CD4-positive, alpha-beta T cell (primary cell): ENCODE results near the gene CNTN4. TPM values are rescaled to one million over a fixed set of nuclear protein-coding genes. Genes with fewer than 3 reads are reported as not detected.

Experiments used
- ATAC-seq: fragments of 200-7000 bp; cut with Tn5 transposase; one replicate; pipeline ENCODE4 v1.10.0; 2022; ENCODE audit warnings: mild to moderate bottlenecking; ENCODE audit not compliant: poor library complexity
- CTCF ChIA-PET: fragments of 350-600 bp; sonication (Branson Sonifier 250); formaldehyde crosslinking; loops from one replicate; lab custom pipeline; 2021; ENCODE audit warnings: antibody characterized with exemption, inconsistent platforms; lab: Charles Lee
- POLR2A ChIA-PET: fragments of 350-600 bp; sonication (Branson Sonifier 250); formaldehyde crosslinking; loops from one replicate; lab custom pipeline; 2021; ENCODE audit warnings: antibody characterized with exemption, inconsistent platforms; lab: Charles Lee
- DNase-seq, 14 experiments: peaks; one replicate each; pipeline ENCODE4 v3.0.0-alpha.2; 2013 to 2020; ENCODE audit warnings: mixed read lengths in 2 of 14
- H3K27ac ChIP-seq, 2 donors: one replicate each; pipeline versions ENCODE4 v1.5.1 to v1.7.0; 2013; ENCODE audit warnings: low read length in 2 of 2, low read depth in 1 of 2, mild to moderate bottlenecking in 1 of 2
- H3K27me3 ChIP-seq, 2 experiments: 1 replicate in 1 of 2; 2 replicates in 1 of 2; pipeline versions ENCODE4 v1.6.1 to v1.7.0; 2013; ENCODE audit warnings: low read length in 2 of 2, control low read depth in 1 of 2, mild to moderate bottlenecking in 1 of 2, moderate library complexity in 1 of 2; ENCODE audit not compliant: insufficient read depth in 2 of 2, control insufficient read depth in 1 of 2
- H3K36me3 ChIP-seq: one replicate; pipeline ENCODE4 v1.6.1; 2013; ENCODE audit warnings: low read length, control low read depth; ENCODE audit not compliant: insufficient read depth
- H3K4me1 ChIP-seq: one replicate; pipeline ENCODE4 v1.6.1; 2013; ENCODE audit warnings: low read length, control low read depth; ENCODE audit not compliant: insufficient read depth
- H3K4me3 ChIP-seq: one replicate; pipeline ENCODE4 v1.5.1; 2013; ENCODE audit warnings: mild to moderate bottlenecking, low read length, moderate library complexity
- H3K9me3 ChIP-seq, 2 experiments: 1 replicate in 1 of 2; 2 replicates in 1 of 2; pipeline versions ENCODE4 v1.6.1 to v1.7.0; 2013; ENCODE audit warnings: low read length in 2 of 2, mild to moderate bottlenecking in 2 of 2, control low read depth in 1 of 2, moderate library complexity in 1 of 2; ENCODE audit not compliant: control insufficient read depth in 1 of 2, insufficient read depth in 1 of 2
- H3K27ac Mint-ChIP-seq: one replicate; pipeline ENCODE4 v1.8.0; 2020; ENCODE audit warnings: mixed read lengths
- H3K27me3 Mint-ChIP-seq: one replicate; pipeline ENCODE4 v1.8.0; 2021; ENCODE audit warnings: mixed read lengths
- H3K36me3 Mint-ChIP-seq: one replicate; pipeline ENCODE4 v1.8.0; 2021; ENCODE audit warnings: low read depth, mixed read lengths
- H3K4me1 Mint-ChIP-seq: one replicate; pipeline ENCODE4 v1.8.0; 2021; ENCODE audit warnings: low read depth, mixed read lengths
- H3K4me3 Mint-ChIP-seq: one replicate; pipeline ENCODE4 v1.8.0; 2020; ENCODE audit warnings: mild to moderate bottlenecking, mixed read lengths
- H3K9me3 Mint-ChIP-seq: one replicate; pipeline ENCODE4 v1.8.0; 2020; ENCODE audit warnings: mixed read lengths
- CTCF ChIP-seq: fragments of 200-600 bp; IDR thresholded peaks from one replicate; pipeline ENCODE4 v1.8.0; 2022; ENCODE audit warnings: antibody characterized with exemption, mild to moderate bottlenecking
- intact Hi-C, 2 experiments: fragments of 100-400 bp; cut with DNase I in 1 of 2; cut with micrococcal nuclease in 1 of 2; formaldehyde crosslinking; loops; one replicate each; pipeline versions ENCODE4 v1.15.1 to v1.9.0; 2023 to 2025; cut with DNase I, micrococcal nuclease
- total RNA-seq, 174 experiments: library from RNA in 2 of 174; stranded (reverse) in 2 of 174; gene quantifications; one replicate each; pipeline ENCODE4 v1.2.3 and lab custom pipeline; 2021 to 2026

CNTN4 gene
- total RNA-seq, 2 experiments from 2014 or later: not detected

GRCh38 chr3:2516762-2517441 lies 418.2 kb downstream of the CNTN4 start:
- no peaks in the 10 kb centered on the region for H3K36me3 ChIP-seq
- H3K4me1 ChIP-seq: no peaks in the 10 kb centered on the region
- Mint-ChIP-seq H3K4me1 (no peaks in the 10 kb centered on the region), H3K9me3 (no peaks in the 10 kb centered on the region), H3K27ac (no peak overlapping the region), H3K4me3 (no peak overlapping the region), H3K36me3 (no peaks in the 10 kb centered on the region), H3K27me3 (no peaks in the 10 kb centered on the region)
- ChIA-PET POLR2A (no interaction called here), CTCF (no interaction called here)
- no peak for TF ChIP-seq CTCF
- no peak overlapping the region for H3K4me3 ChIP-seq
- H3K9me3 ChIP-seq: no peaks in the 10 kb centered on the region
- no peaks in the 10 kb centered on the region for H3K27me3 ChIP-seq
- DNase-seq (no peak), ATAC-seq (no peak)
- H3K27ac ChIP-seq: no peak overlapping the region
- intact Hi-C loops: no loop called here

DNA sequence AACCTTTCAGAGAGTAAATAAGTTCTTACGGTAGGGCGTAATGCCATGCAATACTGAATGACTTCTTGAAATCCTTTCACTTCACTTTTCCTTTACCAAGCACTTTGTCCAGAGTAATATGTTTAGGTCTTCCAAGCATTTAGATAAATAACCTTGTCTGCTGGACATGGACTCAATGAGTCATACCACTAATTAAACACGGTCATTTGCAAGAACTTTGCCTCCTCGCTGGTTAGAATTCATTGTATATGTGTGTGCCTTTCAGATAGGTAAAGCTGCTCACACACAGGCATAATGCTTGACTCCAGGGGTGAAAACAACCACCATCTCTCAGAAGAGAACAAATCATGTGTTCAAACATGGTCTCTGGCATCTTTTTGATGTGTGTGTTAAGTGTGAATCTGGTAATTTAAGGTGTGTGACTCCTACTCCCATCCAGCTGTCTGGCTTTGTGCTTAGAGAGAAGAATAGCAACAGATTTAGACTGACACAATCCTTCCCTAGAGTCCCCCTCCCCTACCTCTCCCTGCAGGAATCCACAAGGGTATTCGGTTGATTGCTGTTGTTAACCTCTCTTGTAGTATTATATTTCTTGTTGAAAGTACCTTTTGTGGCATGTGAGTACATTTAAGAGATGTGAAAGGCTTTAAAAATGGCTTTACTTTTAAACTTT lies 419.0 kb downstream of the CNTN4 start:
- no peaks in the 10 kb centered on the region for H3K4me1 Mint-ChIP-seq
- no peak for ATAC-seq
- H3K9me3 ChIP-seq: no peaks in the 10 kb centered on the region

DNA sequence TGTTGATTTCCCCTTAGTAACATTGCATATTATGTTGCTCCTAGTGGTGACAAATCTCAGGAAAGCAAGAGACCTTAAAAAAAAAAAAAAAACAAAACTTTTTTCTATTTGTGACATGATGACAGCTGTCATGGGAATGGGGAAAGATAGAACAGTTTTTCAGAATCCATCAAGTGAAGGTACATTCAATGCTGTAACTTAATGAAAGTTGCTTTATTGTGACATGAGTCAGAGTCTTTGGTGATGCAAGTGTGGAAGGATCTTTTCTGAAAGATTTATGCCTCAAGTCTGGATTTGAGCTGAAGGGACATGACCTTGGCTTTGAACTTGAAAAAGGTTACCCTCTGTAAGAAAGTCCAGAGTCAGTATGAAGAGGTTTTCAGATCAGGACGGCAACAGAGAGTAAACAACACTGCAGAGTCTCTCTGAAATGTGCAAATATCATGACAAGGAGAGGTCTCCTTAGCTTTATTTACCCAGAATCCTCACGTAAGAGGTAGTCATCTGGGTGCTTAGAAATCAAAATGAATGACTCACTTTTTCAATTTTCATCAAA lies 424.7 kb downstream of the CNTN4 start:
- TF ChIP-seq CTCF: no peak
- DNase-seq (no peak), ATAC-seq (no peak)
- H3K9me3 Mint-ChIP-seq: no peaks in the 10 kb centered on the region
- no peaks in the 10 kb centered on the region for H3K36me3 Mint-ChIP-seq
- CTCF ChIA-PET: no interaction called here
- H3K27me3 Mint-ChIP-seq: no peaks in the 10 kb centered on the region
- H3K4me1 Mint-ChIP-seq: no peaks in the 10 kb centered on the region
- Histone ChIP-seq H3K36me3 (no peaks in the 10 kb centered on the region), H3K9me3 (no peaks in the 10 kb centered on the region), H3K27ac (no peak overlapping the region), H3K4me1 (no peaks in the 10 kb centered on the region), H3K4me3 (no peak overlapping the region), H3K27me3 (no peaks in the 10 kb centered on the region)
- H3K4me3 Mint-ChIP-seq: no peak overlapping the region
- intact Hi-C loops: no loop called here
- no peak overlapping the region for H3K27ac Mint-ChIP-seq
- POLR2A ChIA-PET: no interaction called here

More for the DNA sequence above, 419.0 kb downstream of the CNTN4 start:
- no peak overlapping the region for H3K4me3 Mint-ChIP-seq
- TF ChIP-seq CTCF: no peak
- Histone ChIP-seq H3K27me3 (no peaks in the 10 kb centered on the region), H3K4me1 (no peaks in the 10 kb centered on the region), H3K4me3 (no peak overlapping the region), H3K36me3 (no peaks in the 10 kb centered on the region), H3K27ac (no peak overlapping the region)
- POLR2A ChIA-PET: no interaction called here
- no peak overlapping the region for H3K27ac Mint-ChIP-seq
- CTCF ChIA-PET: no interaction called here
- intact Hi-C loops: no loop called here
- no peaks in the 10 kb centered on the region for H3K36me3 Mint-ChIP-seq
- H3K27me3 Mint-ChIP-seq: no peaks in the 10 kb centered on the region
- no peaks in the 10 kb centered on the region for H3K9me3 Mint-ChIP-seq
- no peak for DNase-seq
